Fibroblast of lung (primary cell): ENCODE measurements around the gene EPHA8. TPM values are rescaled to one million over a fixed set of nuclear protein-coding genes. Genes with fewer than 3 reads are reported as not detected.

ENCODE experiments used
- DNase-seq, 2 donors: peaks; one replicate each; pipeline versions ENCODE4 v3.0.0 to v3.0.0-alpha.2; 2010; ENCODE audit warnings: low read depth in 2 of 2
- H2AFZ ChIP-seq: 2 replicates; pipeline ENCODE4 v1.5.1; 2012; ENCODE audit warnings: low read length, control low read depth, inconsistent platforms
- H3K27ac ChIP-seq: 2 replicates; pipeline ENCODE4 v1.5.1; 2011; ENCODE audit warnings: low read length, control low read depth; ENCODE audit not compliant: insufficient read depth
- H3K27me3 ChIP-seq: 2 replicates; pipeline ENCODE4 v1.5.1; 2011; ENCODE audit warnings: mild to moderate bottlenecking, low read length; ENCODE audit not compliant: control insufficient read depth, insufficient read depth
- H3K36me3 ChIP-seq: 2 replicates; pipeline ENCODE4 v1.5.1; 2011; ENCODE audit warnings: low read length; ENCODE audit not compliant: control insufficient read depth, insufficient read depth
- H3K4me1 ChIP-seq: 2 replicates; pipeline ENCODE4 v1.5.1; 2011; ENCODE audit warnings: low read length; ENCODE audit not compliant: control insufficient read depth, insufficient read depth; ENCODE audit errors: extremely low read depth
- H3K4me2 ChIP-seq: 2 replicates; pipeline ENCODE4 v1.5.1; 2011; ENCODE audit warnings: low read length, control low read depth; ENCODE audit not compliant: insufficient read depth; ENCODE audit errors: extremely low read depth
- H3K4me3 ChIP-seq, 4 experiments: fragments of 200-600 bp in 1 of 4; sonication (generic) in 1 of 4; replicated peaks in 1 of 4; 2 replicates each; pipeline ENCODE4 v1.5.1; 2011 to 2016; ENCODE audit warnings: low read length in 4 of 4, low read depth in 3 of 4, mild to moderate bottlenecking in 3 of 4, control low read depth in 2 of 4, inconsistent platforms in 1 of 4, mixed read lengths in 1 of 4; ENCODE audit not compliant: insufficient read depth in 1 of 4; ENCODE audit errors: control extremely low read depth in 1 of 4
- H3K79me2 ChIP-seq: 2 replicates; pipeline ENCODE4 v1.5.1; 2012; ENCODE audit warnings: mild to moderate bottlenecking, low read length, inconsistent platforms; ENCODE audit not compliant: control insufficient read depth, insufficient read depth
- H3K9ac ChIP-seq: 2 replicates; pipeline ENCODE4 v1.5.1; 2011; ENCODE audit warnings: mild to moderate bottlenecking, low read length, control low read depth; ENCODE audit not compliant: insufficient read depth
- H3K9me3 ChIP-seq: 2 replicates; pipeline ENCODE4 v1.5.1; 2012; ENCODE audit warnings: low read depth, low read length; ENCODE audit not compliant: control insufficient read depth, insufficient read depth
- H4K20me1 ChIP-seq: 2 replicates; pipeline ENCODE4 v1.5.1; 2011; ENCODE audit warnings: low read length; ENCODE audit not compliant: control insufficient read depth, insufficient read depth; ENCODE audit errors: extremely low read depth
- EZH2 ChIP-seq: IDR thresholded peaks from 2 replicates; pipeline ENCODE4 v1.5.1; 2012; ENCODE audit warnings: low read length, control low read depth, mild to moderate bottlenecking; ENCODE audit errors: missing control alignments
- polyA plus RNA-seq, 2 donors: library from polyadenylated mRNA; depleted of rRNA in 1 of 2; stranded (reverse) in 1 of 2; unstranded in 1 of 2; fragments of >200 nt; gene quantifications; 2 replicates each; pipeline ENCODE4 v1.2.1, GENCODE V29; 2011 to 2012; ENCODE audit warnings: missing spikeins in 1 of 2
- total RNA-seq: library from RNA; depleted of rRNA; stranded (reverse); fragments of >200 nt; gene quantifications from 2 replicates; pipeline ENCODE4 v1.2.1, GENCODE V29; 2014
- TF ChIP-seq, protein P1 (sequence below), 2 donors: IDR thresholded peaks in 1 of 2; conservative IDR thresholded peaks in 1 of 2; 1 replicate in 1 of 2; 2 replicates in 1 of 2; pipeline ENCODE4 v1.5.1; 2011 to 2012; ENCODE audit warnings: low read length in 2 of 2, control low read depth in 1 of 2, inconsistent platforms in 1 of 2, low read depth in 1 of 2, mild to moderate bottlenecking in 1 of 2

The EPHA8 gene
- total and polyA plus RNA-seq, 2 donors (not counting 1 experiment from before 2014, with no cell fraction given) = not detected

DNA sequence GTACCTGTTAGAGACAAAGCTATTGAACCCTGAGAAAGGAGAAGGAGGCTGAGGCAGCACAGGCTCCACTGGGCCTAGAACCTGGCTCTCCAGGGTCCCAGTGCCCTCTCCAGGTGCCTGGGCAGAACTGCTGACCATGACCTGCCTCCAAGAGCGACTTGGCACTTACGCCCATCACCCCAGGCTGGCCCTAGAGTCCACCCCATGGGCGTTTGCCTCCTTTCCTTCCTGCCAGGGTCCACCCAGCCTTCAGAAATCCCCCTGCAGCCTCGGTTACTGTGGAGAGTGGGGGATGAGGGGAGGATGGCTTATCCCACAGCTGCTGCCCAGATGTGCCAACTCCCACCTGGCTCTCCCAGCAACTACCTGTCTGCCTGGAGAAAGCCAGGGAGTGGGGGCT, 58.5 kb downstream of the EPHA8 start:
- Histone ChIP-seq H3K4me2 (no peak overlapping the region), H3K4me3 (no peak overlapping the region), H3K27ac (no peak overlapping the region), H3K9ac (no peak overlapping the region), H4K20me1 (no peaks in the 10 kb centered on the region), H3K36me3 (no peaks in the 10 kb centered on the region), H3K9me3 (no peaks in the 10 kb centered on the region), H3K79me2 (no peaks in the 10 kb centered on the region), H3K27me3 (peaks cover 30% of the 10 kb centered on the region), H2AFZ (no peak overlapping the region), H3K4me1 (no peaks in the 10 kb centered on the region)
- DNase-seq = no peak
- TF ChIP-seq EZH2 = no peak
- TF ChIP-seq, protein P1, sequence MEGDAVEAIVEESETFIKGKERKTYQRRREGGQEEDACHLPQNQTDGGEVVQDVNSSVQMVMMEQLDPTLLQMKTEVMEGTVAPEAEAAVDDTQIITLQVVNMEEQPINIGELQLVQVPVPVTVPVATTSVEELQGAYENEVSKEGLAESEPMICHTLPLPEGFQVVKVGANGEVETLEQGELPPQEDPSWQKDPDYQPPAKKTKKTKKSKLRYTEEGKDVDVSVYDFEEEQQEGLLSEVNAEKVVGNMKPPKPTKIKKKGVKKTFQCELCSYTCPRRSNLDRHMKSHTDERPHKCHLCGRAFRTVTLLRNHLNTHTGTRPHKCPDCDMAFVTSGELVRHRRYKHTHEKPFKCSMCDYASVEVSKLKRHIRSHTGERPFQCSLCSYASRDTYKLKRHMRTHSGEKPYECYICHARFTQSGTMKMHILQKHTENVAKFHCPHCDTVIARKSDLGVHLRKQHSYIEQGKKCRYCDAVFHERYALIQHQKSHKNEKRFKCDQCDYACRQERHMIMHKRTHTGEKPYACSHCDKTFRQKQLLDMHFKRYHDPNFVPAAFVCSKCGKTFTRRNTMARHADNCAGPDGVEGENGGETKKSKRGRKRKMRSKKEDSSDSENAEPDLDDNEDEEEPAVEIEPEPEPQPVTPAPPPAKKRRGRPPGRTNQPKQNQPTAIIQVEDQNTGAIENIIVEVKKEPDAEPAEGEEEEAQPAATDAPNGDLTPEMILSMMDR (conservative IDR thresholded peaks at IDR 0.05 in 1 of 2, IDR thresholded peaks at IDR 0.05 in 1 of 2; ENCODE audit: low read depth in 1 of 2, low read length in 2 of 2) = no peak

DNA sequence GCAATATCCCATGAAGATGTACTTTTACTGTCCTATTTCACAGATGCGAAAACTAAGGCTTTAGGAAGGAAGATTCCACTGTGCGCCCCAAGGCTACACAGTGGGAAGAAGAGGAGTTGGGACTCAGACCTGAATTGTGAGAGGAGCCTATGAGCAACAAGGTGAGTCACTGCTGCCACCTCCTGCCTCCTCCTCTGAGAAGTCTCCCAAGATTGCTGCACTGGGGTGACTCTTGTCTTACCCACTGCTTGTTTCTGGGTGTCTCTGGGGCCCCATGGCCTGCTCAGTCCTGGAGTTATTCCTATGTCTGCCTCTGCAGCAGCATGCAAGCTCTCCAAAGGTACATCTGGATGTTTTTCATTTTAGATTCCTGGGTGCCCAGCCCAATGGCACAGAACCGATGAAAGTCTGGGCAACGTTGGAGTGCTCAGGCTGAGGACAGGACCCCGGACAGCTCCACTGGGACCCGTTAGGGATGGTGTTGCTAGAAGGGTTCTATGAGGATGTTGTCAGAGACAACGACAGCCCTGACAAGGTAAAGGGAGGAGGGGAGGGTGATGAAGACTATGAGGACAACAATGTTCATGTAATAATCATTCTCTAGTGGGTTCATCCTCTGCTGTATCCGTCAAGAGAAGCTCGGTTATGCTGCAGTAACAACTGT, 62.1 kb downstream of the EPHA8 start:
- Histone ChIP-seq H3K27ac (no peak overlapping the region), H3K4me3 (no peak overlapping the region), H3K36me3 (no peaks in the 10 kb centered on the region), H3K27me3 (peaks cover 17% of the 10 kb centered on the region), H3K9me3 (no peaks in the 10 kb centered on the region), H4K20me1 (no peaks in the 10 kb centered on the region), H3K79me2 (no peaks in the 10 kb centered on the region), H3K4me1 (no peaks in the 10 kb centered on the region), H3K4me2 (no peak overlapping the region), H3K9ac (no peak overlapping the region), H2AFZ (no peak overlapping the region)
- peak; percentile 4 for DNase-seq
- TF ChIP-seq, protein P1 (conservative IDR thresholded peaks at IDR 0.05 in 1 of 2, IDR thresholded peaks at IDR 0.05 in 1 of 2; ENCODE audit: low read depth in 1 of 2, low read length in 2 of 2) = no peak
- TF ChIP-seq EZH2 = no peak

DNA sequence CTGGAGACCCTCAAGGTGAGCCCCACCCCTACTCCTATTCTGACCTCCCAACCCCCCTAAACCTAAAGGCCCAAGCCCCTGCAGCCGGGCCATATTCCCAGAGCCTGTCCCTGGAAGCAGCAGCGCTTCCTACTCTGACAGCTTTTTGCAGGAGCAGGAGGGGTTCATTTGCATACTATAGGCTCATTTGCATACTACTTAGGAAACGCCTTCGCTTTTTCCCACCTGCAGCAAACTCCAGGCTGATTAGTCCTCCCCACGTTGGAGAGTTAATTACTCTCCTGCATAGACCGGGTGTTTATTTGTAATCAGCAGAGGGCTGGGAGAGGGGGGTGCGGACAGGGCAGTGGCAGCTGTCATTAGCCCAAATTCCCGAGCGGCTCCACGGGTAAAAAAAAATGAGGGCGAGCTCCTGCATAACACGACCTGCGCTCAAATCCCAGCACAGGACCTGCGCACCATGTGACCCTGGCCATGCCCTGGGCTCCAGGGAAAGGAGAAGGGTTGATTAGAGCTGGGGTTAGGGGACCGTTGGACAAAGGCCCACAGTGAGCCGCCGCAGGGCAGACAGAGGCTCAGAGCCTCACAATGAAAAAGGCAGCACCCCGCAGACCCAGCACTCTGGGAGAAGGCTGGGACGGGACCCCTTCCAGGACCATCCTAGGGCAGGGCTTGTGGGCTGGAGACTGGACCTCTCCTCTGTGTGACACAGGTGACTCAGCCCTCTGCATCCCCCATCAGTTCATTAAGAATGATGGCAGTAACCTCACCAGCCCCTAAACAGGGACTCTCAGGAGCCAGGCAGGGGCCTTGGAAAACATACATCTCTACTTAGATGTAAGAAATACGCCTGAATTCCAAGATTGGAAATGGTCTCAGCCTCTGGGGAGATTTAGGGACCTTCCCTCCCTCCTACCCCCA, 63.2 kb downstream of the EPHA8 start:
- no peak overlapping the region for H2AFZ ChIP-seq
- no peak overlapping the region for H3K4me2 ChIP-seq
- no peaks in the 10 kb centered on the region for H3K36me3 ChIP-seq
- H3K9ac ChIP-seq = no peak overlapping the region
- H3K4me3 ChIP-seq = no peak overlapping the region
- no peaks in the 10 kb centered on the region for H3K79me2 ChIP-seq
- TF ChIP-seq EZH2 = no peak
- TF ChIP-seq, protein P1 (conservative IDR thresholded peaks at IDR 0.05 in 1 of 2, IDR thresholded peaks at IDR 0.05 in 1 of 2; ENCODE audit: low read depth in 1 of 2, low read length in 2 of 2) = no peak
- peaks cover 23% of the 10 kb centered on the region for H3K27me3 ChIP-seq
- H3K27ac ChIP-seq = no peak overlapping the region
- H4K20me1 ChIP-seq = no peaks in the 10 kb centered on the region
- DNase-seq = no peak
- no peaks in the 10 kb centered on the region for H3K9me3 ChIP-seq
- no peaks in the 10 kb centered on the region for H3K4me1 ChIP-seq
